Measurements from ENCODE around the gene SCARF1.

SCARF1 gene

GRCh38 chr17:1628856-1629503, 16.6 kb downstream of the SCARF1 start:
- peak; percentile 85 for DNase-seq (ENCODE audit: low read depth)

DNA sequence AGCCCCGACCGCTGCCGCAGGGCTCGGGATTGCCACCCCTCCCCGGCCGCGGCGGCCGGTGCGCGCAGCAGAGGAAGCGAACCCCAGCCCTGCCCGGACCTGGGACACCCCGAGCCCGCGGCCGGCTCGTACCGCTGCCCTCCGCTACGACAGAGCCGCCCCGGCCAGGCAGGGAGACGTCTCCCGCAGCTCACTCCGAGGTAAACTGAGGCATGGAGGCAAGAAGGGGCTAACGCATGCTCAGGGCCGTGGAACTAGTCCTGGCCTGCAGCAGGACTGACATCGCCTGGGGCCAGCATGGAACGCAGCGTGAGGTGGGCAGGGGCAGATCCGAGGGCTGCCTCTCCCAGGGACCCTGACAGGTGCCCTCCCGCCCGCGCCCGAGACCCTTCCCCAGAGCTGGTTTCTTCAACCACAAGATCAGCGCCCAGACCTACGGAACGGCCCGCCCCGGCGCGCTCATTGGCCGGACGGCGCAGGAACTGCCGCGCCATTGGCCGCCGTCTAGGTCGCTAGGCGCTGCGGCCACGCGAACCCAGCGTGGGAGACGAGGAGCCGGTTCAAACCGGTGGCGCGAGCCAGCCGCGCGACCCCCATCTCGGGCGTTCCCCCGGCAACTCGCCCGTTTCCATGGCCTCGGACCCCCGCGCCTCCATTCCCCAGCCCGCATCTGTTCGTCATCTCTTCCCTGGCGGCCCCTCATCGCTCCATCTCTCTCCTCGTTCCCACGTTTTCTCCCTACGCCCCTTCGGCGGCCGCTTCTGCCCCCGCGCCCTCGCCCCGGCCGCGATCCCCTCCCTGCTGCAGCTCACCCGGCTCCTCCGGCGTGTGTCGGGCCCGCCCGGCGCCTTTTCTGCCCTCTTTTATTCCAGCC, 17.3 kb downstream of the SCARF1 start, which contains the start of gene SLC43A2:
SLC43A2 (minus strand) TSS at position 853 of the 874 bp plus-strand sequence. CDS start 960 bp downstream, outside the sequence.
- DNase-seq (ENCODE audit: low read depth), result peak; percentile 59

DNA sequence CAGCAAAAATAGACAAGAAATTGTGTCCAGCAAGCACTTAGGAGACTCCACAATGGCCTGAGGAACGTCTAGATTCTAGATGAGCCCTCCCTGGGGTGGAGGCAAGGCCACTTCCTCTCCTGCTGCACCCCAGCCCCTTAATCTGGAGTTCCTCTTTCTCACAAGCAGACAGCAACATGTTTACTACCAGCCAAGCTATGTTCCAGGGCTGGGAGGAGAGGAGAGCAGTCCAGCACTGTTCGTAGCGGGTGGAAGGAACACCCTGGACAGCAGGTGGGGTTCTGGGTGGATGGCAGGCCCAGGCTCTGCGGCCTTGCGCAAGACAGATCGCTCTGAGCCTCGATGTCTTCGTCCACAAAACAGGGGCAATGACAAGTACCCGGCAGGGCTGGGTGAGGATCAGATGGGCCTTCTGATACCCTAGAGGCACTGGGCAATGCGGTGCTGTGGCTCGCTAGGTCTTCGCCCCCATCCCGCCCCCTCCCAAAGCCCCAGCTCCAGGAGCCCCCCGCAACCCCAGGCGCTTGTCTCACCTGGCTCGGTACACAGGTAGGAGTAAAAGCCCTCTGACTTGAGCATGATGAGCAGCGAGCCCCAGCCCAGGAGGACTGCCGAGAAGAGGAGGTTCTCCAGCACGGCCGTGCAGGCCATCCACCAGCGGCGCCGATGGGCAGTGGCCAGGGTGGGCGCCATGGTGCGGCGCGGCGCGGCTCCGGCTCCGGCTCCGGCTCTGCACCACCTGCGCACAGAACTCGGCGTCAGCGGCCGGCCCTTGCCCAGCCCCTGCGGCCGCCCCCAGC, 18.1 kb downstream of the SCARF1 start:
- DNase-seq (ENCODE audit: low read depth), result no peak

DNA sequence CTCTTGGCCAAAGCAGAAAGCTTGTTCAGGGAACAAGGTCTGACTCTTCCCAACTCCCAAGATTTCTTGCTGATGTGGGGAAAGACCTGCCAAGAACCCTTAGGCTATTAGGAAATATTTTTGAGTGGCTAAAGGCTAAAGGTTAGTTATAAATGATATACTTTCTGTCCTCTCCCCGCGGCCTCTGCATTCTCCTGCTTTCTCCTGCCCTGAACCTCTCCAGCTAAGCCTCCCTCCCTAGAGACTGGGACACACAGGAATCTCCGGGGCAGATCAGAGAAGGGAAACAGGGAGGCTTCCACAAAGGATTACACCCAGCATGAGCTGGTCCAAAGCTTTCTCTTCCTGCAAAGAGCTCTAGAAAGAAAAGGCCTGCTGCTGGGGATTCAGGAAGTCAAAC, 19.2 kb downstream of the SCARF1 start:
- no peak for DNase-seq (ENCODE audit: low read depth)

- DNase-seq (ENCODE audit: low read depth), result no peak
These were observed 20.0 kb downstream of the SCARF1 start for GRCh38 chr17:1625581-1625980.

DNA sequence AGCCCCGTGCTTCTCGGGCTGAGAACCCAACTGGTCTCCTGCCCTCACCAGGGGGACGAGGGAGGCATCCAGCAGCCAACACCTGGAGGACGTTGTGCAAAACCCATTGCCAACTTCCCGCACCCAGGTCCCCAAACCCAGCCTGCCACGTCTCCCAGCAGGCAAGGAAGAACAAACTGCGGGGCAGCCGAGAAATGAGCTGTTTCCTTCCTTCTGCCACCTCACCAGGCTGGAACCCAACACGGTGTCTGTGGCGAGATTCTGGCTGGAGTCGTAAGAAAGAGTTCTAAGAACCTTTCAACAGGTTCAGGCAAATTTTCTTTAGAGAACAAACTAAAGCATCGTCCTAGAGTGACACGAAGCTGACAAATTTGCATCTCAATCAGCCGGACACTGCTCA, 20.5 kb downstream of the SCARF1 start:
- no peak for DNase-seq (ENCODE audit: low read depth)

DNA sequence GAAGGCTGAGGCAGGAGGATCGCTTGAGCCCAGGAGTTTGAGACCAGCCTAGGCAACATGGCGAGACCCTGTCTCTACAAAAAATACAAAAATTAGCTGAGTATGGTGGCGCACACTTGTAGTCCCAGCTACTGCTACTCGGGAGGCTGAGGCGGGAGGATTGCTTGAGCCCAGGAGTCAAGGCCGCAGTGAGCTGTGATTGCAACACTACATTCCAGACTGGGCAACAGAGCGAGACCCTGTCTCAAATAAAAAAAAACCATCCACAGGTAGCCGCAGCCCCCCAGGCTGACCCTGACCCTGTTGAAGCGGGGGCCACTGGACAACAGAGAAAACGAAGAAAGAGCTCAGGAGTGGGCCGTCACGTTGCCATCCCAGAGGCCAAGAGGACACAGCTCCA, 20.9 kb downstream of the SCARF1 start:
- no peak for DNase-seq (ENCODE audit: low read depth)

- no peak for DNase-seq (ENCODE audit: low read depth)
These were observed 22.4 kb downstream of the SCARF1 start for GRCh38 chr17:1623057-1623630.

DNA sequence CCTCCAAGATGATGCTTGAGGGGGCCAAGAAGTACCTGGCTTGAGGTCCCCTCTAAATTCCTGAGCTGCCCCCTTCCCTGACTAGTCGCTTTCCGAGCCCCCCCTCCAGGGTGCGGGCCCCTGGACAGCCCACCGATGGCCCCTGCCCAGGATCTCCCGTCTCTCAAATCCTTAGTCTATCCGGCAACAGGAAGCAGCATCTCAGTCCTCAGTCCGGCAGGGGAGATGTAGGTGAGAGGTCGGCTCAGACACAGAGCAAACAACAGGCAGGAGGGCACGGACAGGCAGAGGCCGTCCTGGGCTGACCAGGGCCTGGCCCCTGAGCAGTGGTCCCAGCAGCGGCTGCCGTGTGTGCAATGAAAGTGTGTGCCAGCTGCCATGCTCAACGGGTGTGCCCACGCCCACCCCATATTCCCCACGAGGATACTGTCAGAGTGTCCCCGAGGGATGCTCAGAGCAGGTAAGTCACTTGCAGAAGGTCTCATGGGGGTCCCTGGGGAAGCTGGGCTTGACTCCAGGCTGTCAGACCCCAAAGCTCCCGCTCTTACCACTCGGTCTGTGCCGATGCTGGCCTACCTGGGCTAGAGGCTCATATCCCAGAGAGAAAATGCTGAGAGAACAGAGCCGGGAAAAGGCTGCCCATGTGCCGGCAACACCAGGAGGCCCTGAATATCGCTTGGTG, 24.1 kb downstream of the SCARF1 start:
- DNase-seq (ENCODE audit: low read depth), result no peak

- no peak for DNase-seq (ENCODE audit: low read depth)
These were observed 25.0 kb downstream of the SCARF1 start for GRCh38 chr17:1620486-1620885.

DNA sequence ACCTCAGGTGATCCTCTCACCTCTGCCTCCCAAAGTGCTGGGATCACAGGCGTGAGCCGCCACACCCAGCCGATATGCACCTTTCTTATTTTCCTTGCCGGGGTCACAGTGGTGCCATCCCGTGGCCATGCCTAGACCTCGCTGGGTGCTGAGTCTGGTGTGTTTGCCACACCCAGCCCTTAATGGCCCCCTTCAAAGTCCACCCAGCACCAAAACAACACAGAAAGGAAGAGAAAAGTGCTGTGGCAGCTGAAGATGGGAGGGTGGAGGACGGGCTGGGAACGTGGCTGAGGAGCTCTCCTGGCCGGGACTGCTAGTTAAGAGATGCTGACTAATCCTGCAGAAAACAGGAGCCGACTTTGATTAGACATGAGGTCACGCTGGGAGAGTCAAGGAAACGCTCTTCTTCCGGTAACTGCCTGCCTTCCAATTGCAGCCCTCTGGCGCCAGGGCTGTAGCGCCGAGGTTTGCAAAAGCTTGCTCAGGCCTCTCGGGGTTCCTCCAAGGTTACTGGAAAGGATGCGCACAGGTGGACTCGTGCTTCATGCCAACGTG, 27.8 kb downstream of the SCARF1 start:
- DNase-seq (ENCODE audit: low read depth), result no peak

DNA sequence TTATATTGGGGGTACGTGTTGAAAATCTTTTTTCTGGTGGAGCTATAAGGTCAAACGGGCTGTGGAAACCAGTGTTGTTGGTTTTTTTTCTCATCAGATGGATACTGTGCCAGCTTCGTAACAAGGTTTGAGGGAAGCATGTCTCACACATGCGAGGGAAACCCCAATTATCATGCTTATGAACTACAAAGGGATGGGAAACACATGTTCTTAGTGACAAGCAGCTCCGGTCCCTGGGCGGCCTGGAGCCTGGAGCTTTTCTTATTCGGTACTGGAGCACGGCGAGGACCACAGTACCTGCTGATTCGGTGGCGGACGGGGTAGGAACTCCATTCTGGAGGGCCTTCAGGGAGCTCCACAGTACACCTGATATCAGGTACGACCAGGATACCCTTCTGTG, 29.4 kb downstream of the SCARF1 start:
- no peak for DNase-seq (ENCODE audit: low read depth)

DNA sequence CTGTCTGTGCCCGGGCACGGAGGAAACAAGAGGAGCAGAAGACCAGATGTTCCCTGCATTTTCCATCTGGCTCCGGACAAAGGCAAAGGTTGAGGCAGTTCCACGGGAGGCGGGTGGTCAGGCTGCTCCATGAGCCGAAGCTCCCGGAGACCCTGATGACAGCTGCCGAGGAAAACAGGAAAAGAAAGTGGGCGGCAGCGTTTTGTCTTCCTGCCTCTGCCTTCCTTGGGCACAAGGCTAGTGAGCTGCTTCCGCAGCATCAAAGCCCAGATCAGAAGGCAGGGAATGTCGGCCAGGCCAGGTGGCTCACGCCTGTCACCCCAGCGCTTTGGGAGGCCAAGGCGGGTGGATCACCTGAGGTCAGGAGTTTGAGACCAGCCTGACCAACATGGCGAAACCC, 33.1 kb downstream of the SCARF1 start:
- no peak for DNase-seq (ENCODE audit: low read depth)

- DNase-seq (ENCODE audit: low read depth), result no peak
These were observed 33.8 kb downstream of the SCARF1 start for GRCh38 chr17:1611715-1612114.

DNA sequence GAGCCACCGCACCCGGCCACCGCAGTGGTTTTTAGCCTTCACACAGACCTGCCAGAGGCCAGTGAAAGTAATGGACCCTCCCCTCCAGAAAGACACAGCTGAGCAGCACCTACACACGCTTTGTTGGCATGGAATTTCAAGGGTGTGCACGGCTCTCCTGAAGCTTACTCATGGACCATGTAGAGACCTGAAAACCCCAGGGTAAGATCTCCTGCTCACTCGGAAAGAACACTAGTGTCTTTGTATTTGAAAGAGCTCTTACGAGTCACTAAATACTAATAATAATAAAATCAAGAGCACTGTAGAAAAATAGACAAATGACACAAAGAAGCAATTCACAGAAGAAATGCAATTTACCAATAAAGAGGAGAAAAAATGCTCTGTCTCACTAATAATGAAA, 36.9 kb downstream of the SCARF1 start:
- no peak for DNase-seq (ENCODE audit: low read depth)

GRCh38 chr17:1607971-1608320, 37.6 kb downstream of the SCARF1 start:
- DNase-seq (ENCODE audit: low read depth), result no peak

GRCh38 chr17:1606352-1606985, 39.1 kb downstream of the SCARF1 start:
- DNase-seq (ENCODE audit: low read depth), result no peak

GRCh38 chr17:1605681-1606351, 39.7 kb downstream of the SCARF1 start:
- no peak for DNase-seq (ENCODE audit: low read depth)

DNA sequence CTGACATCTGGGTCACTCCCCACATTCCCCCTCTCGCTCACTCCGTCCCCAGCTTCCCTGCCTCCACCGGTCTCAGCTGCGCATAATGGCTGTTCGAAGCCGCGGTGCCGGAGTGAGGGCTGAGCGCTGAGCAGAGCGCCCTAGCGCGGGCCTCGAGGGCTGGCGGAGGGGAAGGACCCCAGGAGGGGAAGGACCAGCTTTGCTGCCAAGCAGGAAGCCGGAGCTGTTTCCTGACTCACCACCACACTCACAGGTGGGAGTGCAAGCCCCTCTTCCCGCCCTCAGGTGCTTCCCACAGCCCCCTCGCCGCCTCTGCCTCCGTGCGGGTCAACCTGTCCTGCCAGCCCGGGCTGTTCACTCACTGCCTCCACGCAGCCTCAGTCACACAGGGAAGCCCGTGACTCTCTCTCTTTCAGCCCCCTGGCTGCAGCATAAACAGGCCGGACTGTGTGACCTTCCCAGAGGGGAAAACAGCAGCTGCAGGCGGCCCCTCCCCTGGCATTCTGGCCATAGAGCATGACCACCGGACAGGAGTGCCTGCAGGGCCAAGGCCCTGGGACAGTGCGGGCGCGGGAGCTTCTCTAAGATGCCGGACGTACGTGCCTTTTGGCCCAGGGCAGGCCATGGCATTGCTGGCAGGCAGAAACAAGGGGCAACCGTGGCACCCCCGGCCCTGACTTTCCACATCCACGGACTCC, 40.6 kb downstream of the SCARF1 start:
- DNase-seq (ENCODE audit: low read depth), result no peak

- no peak for DNase-seq (ENCODE audit: low read depth)
These were observed 44.0 kb downstream of the SCARF1 start for GRCh38 chr17:1601571-1601970.

Measured in T follicular helper cell (primary cell).